NCI-H1105 treated with DMSO at 0.1 percent for 48 hours (cell line): ENCODE data around the gene TNFAIP8L1.
A peak's percentile ranks its signal among the peaks of the same experiment; 100 is the strongest.

ENCODE experiments used
- DNase-seq: peaks from one replicate; lab custom pipeline; 2025; lab: John Stamatoyannopoulos, UW

The TNFAIP8L1 gene

DNA sequence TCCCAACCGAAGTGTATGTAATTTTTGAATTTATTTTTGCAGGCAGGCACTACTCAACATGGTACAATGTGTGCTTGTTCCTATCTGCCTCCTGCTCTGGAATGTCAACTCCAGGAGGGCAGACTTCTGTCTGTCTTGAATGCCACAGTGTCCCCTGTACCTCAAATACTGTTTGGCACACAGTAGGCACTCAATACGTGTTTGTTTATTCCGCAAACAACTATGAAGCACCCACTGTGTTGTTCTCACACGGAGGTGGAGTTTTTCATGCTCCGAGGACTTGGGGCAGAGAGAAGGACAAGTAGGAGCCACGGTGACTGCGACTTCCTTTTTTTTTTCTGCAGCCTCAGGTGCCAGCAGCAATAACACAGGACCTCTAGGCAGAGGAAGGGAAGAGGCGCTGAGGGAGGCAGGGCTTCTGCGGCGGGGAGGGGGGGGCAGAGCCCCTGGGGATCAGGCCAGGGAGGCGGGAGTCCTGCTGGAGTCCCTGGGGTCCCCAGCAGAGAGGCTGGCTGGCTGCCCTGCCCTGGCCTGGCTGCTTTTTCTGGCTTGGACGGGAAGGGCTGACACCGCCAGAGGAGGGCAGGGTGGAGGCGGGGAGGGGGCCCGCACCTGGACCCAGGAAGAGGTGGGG lies 29.3 kb upstream of the TNFAIP8L1 start:
- DNase-seq, result peak; percentile 21

DNA sequence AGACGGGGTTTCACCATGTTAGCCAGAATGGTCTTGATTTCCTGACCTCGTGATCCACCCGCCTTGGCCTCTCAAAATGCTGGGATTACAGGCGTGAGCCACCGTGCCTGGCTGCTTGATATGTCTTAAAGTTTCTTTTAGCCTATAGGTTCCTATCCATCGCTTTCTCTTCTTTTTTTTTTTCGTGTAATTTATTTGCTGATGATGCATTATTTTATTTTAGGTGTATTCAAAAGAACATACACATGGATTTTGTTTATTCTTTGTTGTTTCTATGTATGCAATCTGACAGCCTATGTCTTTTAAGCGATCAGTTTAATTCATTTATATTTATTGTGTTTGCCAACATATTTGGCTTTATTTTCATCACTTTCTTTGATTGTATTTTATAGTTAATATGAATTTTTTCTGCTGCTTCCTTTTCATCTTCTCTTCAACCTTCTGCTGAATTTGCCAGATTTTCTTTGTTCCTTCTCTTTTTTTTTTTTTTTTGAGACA lies 26.0 kb upstream of the TNFAIP8L1 start:
- no peak for DNase-seq

DNA sequence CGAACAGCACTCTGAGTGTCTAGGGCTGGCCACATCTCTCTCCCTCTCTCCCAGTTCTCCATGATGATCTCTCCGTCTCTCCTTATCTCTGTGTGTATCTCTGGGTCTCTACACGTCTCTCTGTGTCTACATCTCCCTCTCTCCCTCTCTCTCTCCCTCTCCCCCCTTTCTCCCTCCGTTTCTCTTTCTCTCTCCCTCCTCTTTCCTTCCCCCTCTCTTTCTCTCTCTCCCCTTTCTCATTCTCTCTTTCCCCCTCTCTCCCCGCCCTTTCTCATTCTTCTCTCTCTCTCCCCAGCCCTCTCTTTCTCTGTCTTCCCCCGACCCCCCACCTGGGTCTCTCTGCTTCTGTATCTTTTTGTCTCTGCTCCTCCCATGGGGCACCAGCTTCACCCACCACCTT lies 21.3 kb upstream of the TNFAIP8L1 start:
- DNase-seq, result no peak

- DNase-seq, result no peak
These were observed 19.5 kb upstream of the TNFAIP8L1 start for GRCh38 chr19:4619668-4620294.

GRCh38 chr19:4620675-4621074 lies 18.6 kb upstream of the TNFAIP8L1 start:
- DNase-seq, result no peak

- no peak for DNase-seq
These were observed 16.5 kb upstream of the TNFAIP8L1 start for GRCh38 chr19:4622695-4623421.

DNA sequence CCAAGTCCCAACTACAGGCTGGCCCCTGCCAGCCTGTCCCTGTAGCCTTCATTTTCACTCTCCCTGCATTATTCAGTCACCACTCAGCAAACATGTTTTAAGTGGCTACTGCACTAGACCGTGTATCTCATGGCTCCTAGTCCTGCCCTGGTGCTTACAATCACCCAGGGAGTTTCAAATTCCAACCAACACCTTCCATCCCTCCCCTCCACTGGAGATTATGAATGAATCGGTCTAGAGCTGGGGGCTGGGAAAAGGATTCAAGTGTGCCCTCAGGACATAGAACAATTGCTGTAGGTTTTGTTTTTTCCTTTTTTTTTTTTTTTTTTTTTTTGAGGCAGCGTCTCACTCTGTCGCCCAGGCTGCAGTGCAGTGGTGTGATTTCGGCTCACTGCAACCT lies 15.0 kb upstream of the TNFAIP8L1 start:
- DNase-seq, result no peak

DNA sequence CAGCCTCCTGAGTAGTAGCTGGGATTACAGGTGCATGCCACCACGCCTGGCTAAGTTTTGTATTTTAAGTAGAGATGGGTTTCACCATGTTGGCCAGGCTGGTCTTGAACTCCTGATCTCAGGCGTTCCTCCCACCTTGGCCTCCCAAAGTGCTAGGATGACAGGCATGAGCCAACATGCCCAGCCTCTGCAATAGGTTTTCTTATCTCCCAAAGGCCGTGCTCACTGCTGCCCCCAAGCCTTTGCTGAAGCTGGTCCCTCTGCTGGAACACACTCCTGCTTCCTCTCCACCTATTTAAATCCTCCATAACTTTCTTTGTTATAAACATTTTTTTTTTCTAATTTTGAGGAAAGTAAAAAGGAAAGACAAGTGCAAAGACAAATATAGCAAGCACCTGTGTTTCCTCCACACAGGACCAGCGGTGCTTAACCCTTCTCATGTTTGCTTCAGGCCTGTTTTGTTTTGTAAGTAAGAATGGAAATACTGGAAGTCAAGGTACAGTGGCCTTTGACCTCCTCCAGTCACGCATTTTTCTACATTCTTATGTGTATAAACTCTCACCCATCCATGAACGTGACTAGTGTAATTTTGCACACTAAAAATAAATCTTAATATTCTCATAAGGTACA lies 14.5 kb upstream of the TNFAIP8L1 start:
- peak; percentile 26 for DNase-seq

DNA sequence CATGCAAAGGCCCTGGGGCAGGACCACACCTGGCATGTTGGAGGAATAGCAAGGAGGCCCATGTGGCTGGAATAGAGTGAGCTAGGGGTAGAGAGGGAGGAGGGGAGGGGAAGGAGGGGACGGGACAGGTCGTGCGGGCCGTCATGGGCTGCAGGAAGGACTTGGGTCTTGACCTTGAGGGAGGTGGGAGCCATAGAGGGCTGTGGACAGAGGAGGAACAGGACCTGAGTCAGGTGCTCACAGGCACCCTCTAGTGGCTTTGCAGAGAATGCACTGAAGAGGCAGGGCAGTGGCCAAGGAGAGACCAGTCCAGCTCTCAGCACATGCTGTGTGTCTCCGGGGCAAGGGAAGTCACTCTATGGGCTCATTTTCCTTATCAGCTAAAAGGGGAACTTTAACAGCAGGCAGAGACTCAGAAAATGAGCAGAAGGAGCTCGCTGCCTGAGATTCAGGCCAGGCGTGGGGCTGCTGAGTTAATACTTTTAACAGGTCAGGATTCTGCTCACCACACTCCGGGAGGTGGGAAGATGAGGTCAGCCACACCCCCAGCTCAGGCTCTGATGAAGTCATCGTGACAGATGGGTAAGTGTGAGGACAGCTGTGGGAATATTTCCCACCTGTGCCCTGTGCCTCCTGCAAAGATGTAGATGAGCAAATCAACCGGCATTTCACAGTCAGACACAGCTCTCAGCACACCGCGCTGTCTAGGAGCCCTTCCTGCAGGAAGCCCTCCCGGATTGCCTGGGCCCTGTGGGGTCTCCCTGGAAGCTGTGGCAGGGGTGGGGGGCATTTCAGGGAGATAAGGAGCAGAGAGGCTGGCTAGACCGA lies 6.0 kb upstream of the TNFAIP8L1 start:
- no peak for DNase-seq

- DNase-seq, result no peak
These were observed 3.6 kb upstream of the TNFAIP8L1 start for GRCh38 chr19:4635754-4636116.

DNA sequence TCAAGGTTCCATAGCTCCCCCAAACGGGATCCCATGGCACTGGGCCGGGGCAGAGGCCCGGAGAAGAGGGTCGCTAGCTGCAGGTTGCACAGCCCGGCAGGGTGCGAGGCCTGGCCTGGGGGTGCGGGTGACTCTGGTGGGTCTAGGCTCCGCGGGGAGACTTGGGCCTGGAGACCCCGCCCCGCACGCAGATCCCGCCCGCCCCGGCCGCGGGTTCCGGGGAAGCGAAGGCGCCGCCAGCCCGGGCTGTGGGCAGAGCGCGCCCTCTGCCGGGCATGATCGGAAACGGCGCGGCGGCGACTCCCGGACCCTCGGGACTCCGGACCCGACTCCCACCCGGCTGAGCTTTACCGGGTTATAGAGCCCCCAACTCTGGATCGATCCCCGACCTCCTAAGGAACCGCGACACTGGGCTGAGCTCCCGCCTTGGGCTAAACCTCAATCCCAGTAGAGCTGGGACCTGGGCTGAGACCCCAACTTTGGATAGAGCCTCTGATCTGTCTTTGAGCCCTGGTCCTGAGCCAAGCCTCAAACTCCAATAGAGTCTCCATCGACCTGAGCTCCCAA lies 3.1 kb upstream of the TNFAIP8L1 start:
- peak; percentile 59 for DNase-seq

DNA sequence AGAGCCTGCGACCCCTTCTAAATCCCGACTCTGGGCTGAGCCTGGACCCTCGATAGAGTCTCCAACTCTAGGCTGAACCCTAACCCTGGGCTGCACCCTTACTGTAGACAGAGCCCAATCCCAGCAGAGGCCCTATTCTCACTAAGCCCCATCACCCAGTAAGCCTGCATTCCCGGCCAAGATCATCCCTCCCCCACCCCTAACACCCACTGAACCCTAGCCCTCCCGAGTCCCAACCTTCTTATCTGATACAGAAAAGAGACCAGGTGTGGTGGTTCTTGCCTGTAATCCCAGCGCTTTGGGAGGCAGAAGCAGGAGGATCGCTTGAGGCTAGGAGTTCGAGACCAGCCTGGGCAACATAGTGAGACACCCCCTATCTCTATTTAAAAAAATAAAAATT lies 2.6 kb upstream of the TNFAIP8L1 start:
- no peak for DNase-seq

GRCh38 chr19:4638317-4638716 lies 999 bp upstream of the TNFAIP8L1 start:
- no peak for DNase-seq

- no peak for DNase-seq
These were observed 373 bp downstream of the TNFAIP8L1 start for GRCh38 chr19:4639531-4640246.

GRCh38 chr19:4640247-4641000 lies 1.1 kb downstream of the TNFAIP8L1 start:
- DNase-seq, result no peak

- no peak for DNase-seq
These were observed 1.8 kb downstream of the TNFAIP8L1 start for GRCh38 chr19:4641132-4641531.

GRCh38 chr19:4642625-4643024 lies 3.3 kb downstream of the TNFAIP8L1 start:
- no peak for DNase-seq

GRCh38 chr19:4645718-4646117 lies 6.4 kb downstream of the TNFAIP8L1 start:
- no peak for DNase-seq

- no peak for DNase-seq
These were observed 8.6 kb downstream of the TNFAIP8L1 start for GRCh38 chr19:4647676-4648644.
